Fibroblast of mammary gland (primary cell): ENCODE results near the gene TBC1D21.

Experiments used
- DNase-seq: peaks from one replicate; pipeline ENCODE4 v3.0.0-alpha.2; 2010; ENCODE audit warnings: low read depth
- H3K4me3 ChIP-seq: 2 replicates; pipeline ENCODE4 v1.5.1; 2011; ENCODE audit warnings: low read depth, mild to moderate bottlenecking, low read length, moderate library complexity; ENCODE audit not compliant: control insufficient read depth
- CTCF ChIP-seq: conservative IDR thresholded peaks from 2 replicates; pipeline ENCODE4 v1.5.1; 2011; ENCODE audit warnings: low read depth, low read length, inconsistent platforms; ENCODE audit not compliant: control insufficient read depth, insufficient read depth

TBC1D21 gene

GRCh38 chr15:73873456-73873855 lies at the start of gene TBC1D21:
Gene TBC1D21 (plus strand): TSS chr15:73873564. CDS start chr15:73873710, 146 bp downstream.
- no peak within 1 kb of the TSS for H3K4me3 ChIP-seq
- no peak for TF ChIP-seq CTCF
- DNase-seq = no peak

- no peak overlapping the region for H3K4me3 ChIP-seq
- no peak for TF ChIP-seq CTCF
- DNase-seq = no peak
Observed at GRCh38 chr15:73826711-73827251, 46.6 kb upstream of the TBC1D21 start.

- no peak for TF ChIP-seq CTCF
- H3K4me3 ChIP-seq = no peak overlapping the region
- no peak for DNase-seq
Observed at GRCh38 chr15:73829523-73829922, 43.8 kb upstream of the TBC1D21 start.

GRCh38 chr15:73832657-73833056 lies 40.7 kb upstream of the TBC1D21 start:
- no peak overlapping the region for H3K4me3 ChIP-seq
- no peak for DNase-seq
- TF ChIP-seq CTCF = no peak

GRCh38 chr15:73836845-73837244 lies 36.5 kb upstream of the TBC1D21 start:
- no peak overlapping the region for H3K4me3 ChIP-seq
- DNase-seq = no peak
- no peak for TF ChIP-seq CTCF

GRCh38 chr15:73838831-73839426 lies 34.4 kb upstream of the TBC1D21 start:
- DNase-seq = no peak
- TF ChIP-seq CTCF = no peak
- H3K4me3 ChIP-seq = no peak overlapping the region
